ENCODE measurements around the gene MDH2. TPM values are rescaled to one million over a fixed set of nuclear protein-coding genes. Genes with fewer than 3 reads are reported as not detected.

MDH2 gene
- 26.7 and 47.1 TPM in 2 replicates for total RNA-seq

GRCh38 chr7:76047811-76048667 is at the start of gene MDH2, which contains the start of gene STYXL1:
MDH2 (plus strand) TSS chr7:76048106; CDS start chr7:76048161, 55 bp downstream.
STYXL1 (minus strand) TSS chr7:76048000; CDS start chr7:76030523, 17,477 bp downstream.

Other genes starting within 250 kb of the MDH2 start
- not detected in 2 replicates for gene CCL24, start 234.3 kb upstream of the MDH2 start, total RNA-seq
- 8.8 and 11.0 TPM in 2 replicates for gene RHBDD2, start 169.1 kb upstream of the MDH2 start, total RNA-seq
- gene POR, start 133.0 kb upstream of the MDH2 start, total RNA-seq: 51.3 and 65.5 TPM in 2 replicates
- 27.2 and 31.8 TPM in 2 replicates for gene TMEM120A, start 53.5 kb upstream of the MDH2 start, total RNA-seq
- gene STYXL1, start 106 bp upstream of the MDH2 start, total RNA-seq: 30.5 and 68.1 TPM in 2 replicates
- gene SRRM3, start 153.8 kb downstream of the MDH2 start, total RNA-seq: 0.91 and 1.3 TPM in 2 replicates

All from epithelial cell of umbilical artery (primary cell).